ENCODE results near the gene CEBPZOS. TPM values are rescaled to one million over a fixed set of nuclear protein-coding genes. Genes with fewer than 3 reads are reported as not detected.

CEBPZOS gene
- total RNA-seq, 3 donors from 2014 or later = 19.4 to 43.0 (median 21.6) TPM

DNA sequence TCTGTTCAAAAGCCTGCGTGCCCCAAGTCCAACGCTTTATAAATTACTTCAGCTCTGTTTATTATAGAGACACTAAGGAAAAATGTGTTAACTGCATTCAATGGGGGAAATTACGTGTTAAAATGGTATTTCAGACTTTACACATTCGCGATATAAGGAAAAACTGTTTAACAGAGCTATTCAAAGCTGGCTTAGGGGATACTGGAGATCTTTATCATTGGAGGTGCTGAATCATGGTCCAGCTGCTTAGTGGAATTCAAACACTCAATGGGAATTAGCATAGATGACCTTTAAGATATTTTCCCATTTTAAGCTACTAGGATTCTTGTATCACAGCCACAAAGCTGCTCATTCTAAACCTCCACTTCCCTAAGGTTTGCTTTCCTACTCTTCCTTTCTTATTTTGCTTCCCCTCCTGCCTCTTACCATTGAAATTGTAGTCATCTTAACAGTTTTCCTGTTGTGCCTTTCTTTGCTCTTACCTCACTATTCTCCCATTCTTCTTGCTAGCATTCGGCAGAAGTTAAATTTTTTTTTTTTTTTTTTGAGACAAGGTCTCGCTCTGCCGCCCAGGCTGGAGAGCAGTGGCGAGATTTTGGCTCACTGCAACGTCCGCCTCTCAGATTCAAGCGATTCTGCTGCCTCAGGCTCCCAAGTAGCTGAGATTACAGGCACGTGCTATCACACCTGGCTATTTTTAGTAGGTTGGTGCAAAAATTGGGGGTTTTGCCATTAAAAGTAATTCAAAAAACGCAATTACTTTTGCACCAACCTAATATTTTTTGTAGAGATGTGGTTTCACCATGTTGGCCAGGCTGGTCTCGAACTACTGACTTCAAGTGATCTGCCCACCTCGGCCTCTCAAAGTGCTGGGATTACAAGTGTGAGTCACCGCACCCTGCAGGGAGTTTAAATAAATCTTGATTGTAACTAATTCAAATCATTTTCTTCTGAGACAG lies 14.3 kb upstream of the CEBPZOS start:
- no peaks in the 10 kb centered on the region for H3K36me3 ChIP-seq
- no peak overlapping the region for H3K4me3 ChIP-seq
- no peaks in the 10 kb centered on the region for H3K9me3 ChIP-seq
- no peak overlapping the region for H3K27ac ChIP-seq
- DNase-seq (ENCODE audit: low spot score in 2 of 2) = no peak
- TF ChIP-seq CTCF (IDR thresholded peaks at IDR 0.05) = no peak
- no peak for TF ChIP-seq POLR2AphosphoS5 (IDR thresholded peaks at IDR 0.05)
- TF ChIP-seq POLR2A (IDR thresholded peaks at IDR 0.05) = no peak
- H3K27me3 ChIP-seq = no peaks in the 10 kb centered on the region
- H3K4me1 ChIP-seq = no peaks in the 10 kb centered on the region
- intact Hi-C loops (cut with DNase I; ENCODE audit: low total_unique reads) = no loop called here

DNA sequence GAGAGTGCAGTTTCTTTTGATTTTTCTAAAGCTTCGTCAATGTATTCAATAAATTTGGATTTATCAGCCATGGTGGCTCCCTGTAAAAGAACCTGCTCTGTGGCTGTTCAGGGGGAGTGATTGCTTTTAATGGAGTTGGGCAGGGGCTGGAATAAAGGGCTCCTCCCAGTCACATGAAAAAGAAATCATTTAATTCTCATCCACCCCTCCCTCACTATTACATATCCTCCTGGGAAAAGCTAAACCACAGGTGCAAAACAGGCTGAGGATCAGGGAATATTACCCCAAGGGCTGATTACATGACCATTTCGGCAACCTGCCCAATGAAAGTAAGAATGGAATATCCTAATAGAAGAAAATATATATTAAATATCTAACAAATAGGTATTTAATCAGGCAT lies 7.7 kb upstream of the CEBPZOS start, which contains the start of gene SULT6B1:
SULT6B1 (minus strand) TSS at position 101 of the 400 bp plus-strand sequence; CDS start at position 71, 30 bp downstream.
- no peaks in the 10 kb centered on the region for H3K4me1 ChIP-seq
- H3K36me3 ChIP-seq = no peaks in the 10 kb centered on the region
- H3K9me3 ChIP-seq = no peaks in the 10 kb centered on the region
- DNase-seq (ENCODE audit: low spot score in 2 of 2) = no peak
- TF ChIP-seq POLR2A (IDR thresholded peaks at IDR 0.05) = no peak
- no peak for TF ChIP-seq POLR2AphosphoS5 (IDR thresholded peaks at IDR 0.05)
- no peak for TF ChIP-seq CTCF (IDR thresholded peaks at IDR 0.05)
- intact Hi-C loops (cut with DNase I; ENCODE audit: low total_unique reads) = loop anchor here (1.0 kb wide), 1 partner anchor 22 kb away; no protein-coding TSS in a partner anchor
- H3K27ac ChIP-seq = peak within 1 kb of the TSS in 1 of 2 donors; percentile 61
- no peaks in the 10 kb centered on the region for H3K27me3 ChIP-seq
- no peak within 1 kb of the TSS for H3K4me3 ChIP-seq

- H3K27me3 ChIP-seq = no peaks in the 10 kb centered on the region
- no peaks in the 10 kb centered on the region for H3K36me3 ChIP-seq
- no peaks in the 10 kb centered on the region for H3K9me3 ChIP-seq
- no peaks in the 10 kb centered on the region for H3K4me1 ChIP-seq
- DNase-seq (ENCODE audit: low spot score in 2 of 2) = peak in 1 of 2 donors; percentile 40
- H3K27ac ChIP-seq = peak overlapping the region in 1 of 2 donors; percentile 61
- H3K4me3 ChIP-seq = no peak overlapping the region
- intact Hi-C loops (cut with DNase I; ENCODE audit: low total_unique reads) = no loop called here
- TF ChIP-seq POLR2AphosphoS5 (IDR thresholded peaks at IDR 0.05) (no peak), CTCF (IDR thresholded peaks at IDR 0.05) (no peak), POLR2A (IDR thresholded peaks at IDR 0.05) (no peak)
Observed at GRCh38 chr2:37189452-37190153, 6.7 kb upstream of the CEBPZOS start.

GRCh38 chr2:37190290-37190689 lies 6.0 kb upstream of the CEBPZOS start:
- H3K4me3 ChIP-seq = no peak overlapping the region
- no peak for DNase-seq (ENCODE audit: low spot score in 2 of 2)
- peak overlapping the region in 1 of 2 donors; percentile 61 for H3K27ac ChIP-seq
- no peaks in the 10 kb centered on the region for H3K9me3 ChIP-seq
- intact Hi-C loops (cut with DNase I; ENCODE audit: low total_unique reads) = no loop called here
- TF ChIP-seq POLR2AphosphoS5 (IDR thresholded peaks at IDR 0.05) (no peak), POLR2A (IDR thresholded peaks at IDR 0.05) (no peak), CTCF (IDR thresholded peaks at IDR 0.05) (no peak)
- H3K36me3 ChIP-seq = no peaks in the 10 kb centered on the region
- H3K4me1 ChIP-seq = no peaks in the 10 kb centered on the region
- H3K27me3 ChIP-seq = no peaks in the 10 kb centered on the region

All from breast epithelium (tissue), 4 donors.